Measurements from ENCODE around the gene SAV1.

The SAV1 gene

GRCh38 chr14:50605766-50606165, 62.3 kb downstream of the SAV1 start:
- no peak for DNase-seq

DNA sequence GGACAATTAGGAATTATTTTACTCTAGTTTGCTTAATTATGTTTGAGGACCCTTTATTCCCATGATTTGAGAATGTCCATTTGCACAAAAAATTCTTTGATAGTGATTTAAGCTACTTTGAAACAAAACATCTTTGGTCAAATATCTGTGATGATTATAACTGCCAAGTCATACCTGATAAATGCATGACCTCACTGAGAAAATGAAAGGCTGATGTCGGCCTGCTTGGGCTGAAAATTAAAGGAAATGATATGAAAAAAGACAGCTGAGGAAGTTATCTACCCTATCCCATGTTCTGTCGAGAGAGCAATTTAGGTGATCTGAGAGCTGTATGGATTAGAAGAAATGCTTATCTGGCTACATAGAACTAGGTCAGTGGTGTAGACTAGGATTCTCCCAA, 64.5 kb downstream of the SAV1 start:
- DNase-seq = no peak

GRCh38 chr14:50602035-50602434, 66.1 kb downstream of the SAV1 start:
- no peak for DNase-seq

DNA sequence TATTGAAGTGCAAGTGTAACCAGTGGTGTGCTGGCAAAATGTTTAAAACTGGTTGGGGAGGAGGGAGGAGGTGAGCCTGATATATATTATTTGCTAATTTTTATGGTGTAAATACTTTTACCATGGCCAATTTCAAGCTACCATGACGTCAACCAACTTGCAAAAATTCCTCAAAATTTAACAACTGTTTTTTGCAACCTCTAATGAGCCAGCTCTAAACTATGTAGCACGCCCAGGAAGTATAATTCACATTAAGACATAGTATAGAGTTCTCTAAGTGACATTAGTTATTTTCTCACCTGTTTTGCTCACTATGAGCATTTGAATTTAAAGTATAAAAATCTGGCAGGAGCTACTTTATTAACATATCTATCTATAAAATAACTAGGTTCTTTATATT, 66.7 kb downstream of the SAV1 start:
- DNase-seq = no peak

GRCh38 chr14:50600849-50601248, 67.3 kb downstream of the SAV1 start:
- no peak for DNase-seq

GRCh38 chr14:50599700-50600444, 68.2 kb downstream of the SAV1 start:
- DNase-seq = no peak

- no peak for DNase-seq
These were observed 69.3 kb downstream of the SAV1 start for GRCh38 chr14:50598765-50599164.

GRCh38 chr14:50594577-50595316, 73.4 kb downstream of the SAV1 start:
- DNase-seq = no peak

DNA sequence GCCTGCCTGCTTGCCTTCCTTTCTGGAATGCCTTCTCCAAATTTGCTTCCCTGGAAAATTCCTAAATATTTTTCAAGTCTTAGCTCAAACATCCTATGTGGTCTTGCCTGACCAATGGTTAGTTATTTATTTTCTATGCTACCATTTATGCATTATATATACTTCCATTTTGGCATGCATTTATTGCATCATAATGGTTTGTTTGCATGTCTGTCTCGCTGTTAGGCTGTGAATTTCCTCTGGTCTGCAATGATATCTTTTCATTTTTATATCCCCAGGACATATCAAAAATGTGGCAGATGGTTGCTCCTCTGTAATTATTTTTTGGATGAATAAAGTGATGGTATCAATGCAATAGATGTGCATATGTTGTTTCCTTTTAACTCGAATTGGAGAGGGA, 77.6 kb downstream of the SAV1 start:
- no peak for DNase-seq
